ENCODE measurements around the gene HSD17B12. TPM values are rescaled to one million over a fixed set of nuclear protein-coding genes. Genes with fewer than 3 reads are reported as not detected.
"Not testable (repeated sequence)": the region's sequence is repeated elsewhere in the genome, so short reads cannot be mapped to it uniquely, and the experiment has no call there.

The HSD17B12 gene
- total and polyA plus RNA-seq, 11 donors = 40.5 to 114 (median 70.0) TPM

GRCh38 chr11:43756575-43756974, 76.0 kb downstream of the HSD17B12 start:
- TF ChIP-seq POLR2A (IDR thresholded peaks at IDR 0.05) (no peak), CTCF (IDR thresholded peaks at IDR 0.05) (no peak)
- Histone ChIP-seq H3K27ac (no peak overlapping the region), H3K4me1 (peaks cover 0 to 8% (median 0%) of the 10 kb centered on the region in 12 donors), H3K27me3 (no peaks in the 10 kb centered on the region), H3K36me3 (peaks cover 0 to 50% (median 26%) of the 10 kb centered on the region in 9 donors), H3K9me3 (no peaks in the 10 kb centered on the region), H3K4me3 (no peak overlapping the region)
- DNase-seq (no peak), ATAC-seq (no peak)
- 72 to 94% (median 86%) methylated on average over 3 of the region's 3 CpGs for WGBS, 4 donors
- intact Hi-C loops (cut with DNase I) = no loop called here

DNA sequence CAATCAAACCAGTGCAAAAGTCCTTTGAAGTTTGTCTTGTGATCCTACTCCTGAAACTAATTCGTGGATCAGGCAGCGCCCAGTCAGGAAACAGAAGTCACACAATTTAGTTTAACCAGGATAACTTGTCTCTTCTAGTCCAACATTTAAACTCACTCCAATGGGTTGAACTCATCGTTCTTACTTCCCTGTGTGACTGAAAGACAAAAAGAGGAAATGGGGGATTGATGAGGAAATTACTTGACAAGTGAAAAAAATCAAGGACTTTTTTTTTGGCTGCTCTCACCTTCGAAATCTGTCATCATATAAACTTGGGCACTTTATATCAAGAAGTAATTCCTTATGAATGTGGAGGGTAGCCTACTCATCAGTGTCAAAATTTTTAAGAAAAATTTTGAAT, 78.4 kb downstream of the HSD17B12 start:
- ATAC-seq (no peak), DNase-seq (no peak)
- Histone ChIP-seq H3K4me1 (peaks cover 0 to 8% (median 0%) of the 10 kb centered on the region in 12 donors), H3K27ac (no peak overlapping the region), H3K4me3 (no peak overlapping the region), H3K27me3 (no peaks in the 10 kb centered on the region), H3K9me3 (peaks cover 0 to 2% (median 0%) of the 10 kb centered on the region in 12 donors), H3K36me3 (peaks cover 0 to 46% (median 25%) of the 10 kb centered on the region in 9 donors)
- 52 to 77% (median 68%) methylated on average over 4 of the region's 4 CpGs for whole genome bisulfite sequencing, 4 donors
- intact Hi-C loops (cut with DNase I) = no loop called here
- TF ChIP-seq CTCF (IDR thresholded peaks at IDR 0.05) = no peak
- TF ChIP-seq POLR2A (IDR thresholded peaks at IDR 0.05) = no peak

DNA sequence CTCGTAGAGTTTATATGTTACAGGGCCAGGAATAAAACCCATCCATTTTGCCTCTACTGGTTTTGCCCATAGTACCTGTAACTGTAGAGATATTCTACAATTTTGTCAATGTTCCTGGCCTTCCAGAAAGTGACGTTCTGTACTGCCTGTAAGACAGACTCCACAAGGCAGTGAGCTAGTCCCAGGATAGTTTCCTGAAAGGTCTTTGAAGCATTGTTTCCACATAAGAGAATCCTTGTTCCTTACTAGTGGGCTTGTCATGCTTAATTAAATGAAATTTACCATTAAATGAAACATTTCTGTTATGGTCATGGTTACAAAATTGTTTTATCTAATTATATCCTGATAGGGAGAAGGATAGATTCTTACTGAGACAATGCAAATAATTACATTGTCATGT, 80.4 kb downstream of the HSD17B12 start:
- Histone ChIP-seq H3K4me1 (peaks cover 0 to 8% (median 0%) of the 10 kb centered on the region in 12 donors), H3K4me3 (no peak overlapping the region), H3K36me3 (peaks cover 0 to 27% (median 7%) of the 10 kb centered on the region in 9 donors), H3K27me3 (no peaks in the 10 kb centered on the region), H3K27ac (no peak overlapping the region), H3K9me3 (peaks cover 0 to 22% (median 7%) of the 10 kb centered on the region in 12 donors)
- no peak for TF ChIP-seq POLR2A (IDR thresholded peaks at IDR 0.05)
- TF ChIP-seq CTCF (IDR thresholded peaks at IDR 0.05) = no peak
- intact Hi-C loops (cut with DNase I) = no loop called here
- DNase-seq (no peak), ATAC-seq (no peak)
- 72 to 94% (median 85%) methylated on average over 2 of the region's 2 CpGs for WGBS, 4 donors

DNA sequence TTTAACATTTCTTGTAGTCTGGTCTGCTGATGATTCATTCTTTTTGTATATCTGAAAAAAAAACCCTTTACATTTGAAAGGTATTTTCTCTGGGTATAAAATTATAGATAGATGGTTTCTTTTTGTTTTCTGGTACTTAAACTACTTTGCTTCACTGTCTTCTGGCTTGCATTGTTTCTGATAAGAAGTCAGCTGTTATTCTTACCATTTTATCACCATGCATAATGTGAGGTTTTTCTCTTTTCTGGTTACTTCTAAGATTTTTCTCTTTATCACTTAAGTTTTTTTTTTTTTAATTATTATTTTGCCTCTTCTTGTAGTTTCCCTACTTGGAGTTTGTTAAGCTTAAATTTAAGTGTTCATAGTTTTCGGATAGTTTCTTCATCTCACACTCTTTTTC, 84.7 kb downstream of the HSD17B12 start:
- 93 to 98% (median 97%) methylated on average over 1 of the region's 1 CpG for WGBS, 4 donors
- no peak overlapping the region for H3K27ac ChIP-seq
- no peak for ATAC-seq
- no peak for TF ChIP-seq POLR2A (IDR thresholded peaks at IDR 0.05)
- TF ChIP-seq CTCF (IDR thresholded peaks at IDR 0.05) = no peak
- DNase-seq = no peak
- peaks cover 0 to 7% (median 0%) of the 10 kb centered on the region in 12 donors for H3K4me1 ChIP-seq
- H3K9me3 ChIP-seq = peaks cover 0 to 23% (median 7%) of the 10 kb centered on the region in 12 donors
- no peaks in the 10 kb centered on the region for H3K27me3 ChIP-seq
- H3K36me3 ChIP-seq = peaks cover 0 to 8% (median 0%) of the 10 kb centered on the region in 9 donors
- intact Hi-C loops (cut with DNase I) = no loop called here
- H3K4me3 ChIP-seq = no peak overlapping the region

DNA sequence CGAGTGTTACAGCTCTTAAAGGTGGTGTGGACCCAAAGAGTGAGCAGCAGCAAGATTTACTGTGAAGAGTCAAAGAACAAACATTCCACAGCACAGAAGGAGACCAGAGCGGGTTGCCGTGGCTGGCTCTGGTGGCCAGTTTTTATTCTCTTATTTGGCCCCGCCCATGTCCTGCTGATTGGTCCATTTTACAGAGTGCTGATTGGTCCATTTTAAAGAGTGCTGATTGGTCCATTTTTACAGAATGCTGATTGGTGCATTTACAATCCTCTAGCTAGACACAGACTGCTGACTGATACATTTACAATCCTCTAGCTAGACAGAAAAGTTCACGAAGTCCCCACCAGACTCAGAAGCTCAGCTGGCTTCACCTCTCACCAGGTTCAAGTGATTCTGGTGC, 88.1 kb downstream of the HSD17B12 start:
- H3K27ac ChIP-seq; H3K4me3 ChIP-seq; H3K27me3 ChIP-seq; ATAC-seq; DNase-seq; H3K36me3 ChIP-seq; intact Hi-C loops (cut with DNase I): not testable (repeated sequence)
- 89 to 99% (median 98%) methylated on average over 5 of the region's 5 CpGs for WGBS, 4 donors
- peaks cover 0 to 10% (median 0%) of the 10 kb centered on the region in 12 donors for H3K4me1 ChIP-seq
- H3K9me3 ChIP-seq = peaks cover 0 to 23% (median 7%) of the 10 kb centered on the region in 12 donors
